GM12878 (cell line): ENCODE results near the gene SPI1. TPM values are rescaled to one million over a fixed set of nuclear protein-coding genes. Genes with fewer than 3 reads are reported as not detected.

Source experiments
- ATAC-seq: fragments of 200-7000 bp; cut with Tn5 transposase; 3 replicates; pipeline ENCODE4 v1.9.1; 2020; ENCODE audit warnings: mild to moderate bottlenecking, moderate library complexity
- BruUV-seq: library from RNA; stranded (reverse); fragments of 400-500 nt; replicated peaks from 2 replicates; lab custom pipeline; 2021; lab: Mats Ljungman, UMichigan
- CTCF ChIA-PET: fragments of 300-600 bp; sonication (Branson Sonifier 250); formaldehyde crosslinking; extraction: SDS; loops from one replicate; lab custom pipeline; 2021; ENCODE audit warnings: inconsistent platforms; lab: Yijun Ruan, JAX
- POLR2A ChIA-PET: fragments of 350-600 bp; formaldehyde crosslinking; extraction: SDS; loops from one replicate; lab custom pipeline; 2021; ENCODE audit warnings: inconsistent platforms; lab: Charles Lee
- RAD21 ChIA-PET: fragments of 300-600 bp; sonication (Branson Sonifier 250); formaldehyde crosslinking; loops from one replicate; lab custom pipeline; 2023; ENCODE audit warnings: antibody characterized with exemption; ENCODE audit not compliant: unreplicated experiment; lab: Charles Lee
- SMC1A ChIA-PET: fragments of 300-600 bp; sonication (Branson Sonifier 250); formaldehyde crosslinking; loops from one replicate; lab custom pipeline; 2023; ENCODE audit not compliant: unreplicated experiment, uncharacterized antibody; lab: Charles Lee
- DNase-seq: peaks from one replicate; pipeline ENCODE4 v3.0.0-alpha.2; 2011; ENCODE audit warnings: low read depth, low spot score
- FAIRE-seq: peaks from 3 replicates; lab custom pipeline; 2011; peaks lifted over from hg19 to GRCh38; lab: Jason Lieb, UNC
- H2AFZ ChIP-seq: 2 replicates; pipeline ENCODE4 v1.6.0; 2011; ENCODE audit warnings: low read depth, low read length, control low read depth; ENCODE audit not compliant: control insufficient read depth
- H3K27ac ChIP-seq: 2 replicates; pipeline ENCODE4 v1.5.1; 2011; ENCODE audit warnings: control low read depth; ENCODE audit not compliant: control insufficient read depth, insufficient read depth
- H3K27me3 ChIP-seq, 2 experiments: replicated peaks in 1 of 2; 2 replicates each; pipeline versions ENCODE4 v1.6.0 to v1.6.1; 2011; ENCODE audit warnings: low read length in 1 of 2; ENCODE audit not compliant: control insufficient read depth in 2 of 2, insufficient read depth in 2 of 2
- H3K36me3 ChIP-seq, 2 experiments: 2 replicates each; pipeline ENCODE4 v1.5.1; 2011; ENCODE audit warnings: low read length in 1 of 2; ENCODE audit not compliant: control insufficient read depth in 2 of 2, insufficient read depth in 2 of 2
- H3K4me1 ChIP-seq: 2 replicates; pipeline ENCODE4 v1.6.1; 2011; ENCODE audit warnings: mild to moderate bottlenecking, low read length, moderate library complexity, mixed read lengths; ENCODE audit not compliant: control insufficient read depth, insufficient read depth
- H3K4me2 ChIP-seq: 2 replicates; pipeline ENCODE4 v1.6.0; 2011; ENCODE audit warnings: control low read depth; ENCODE audit not compliant: control insufficient read depth, insufficient read depth
- H3K4me3 ChIP-seq: fragments of 200-600 bp; sonication (generic); 2 replicates; pipeline ENCODE4 v1.5.1; 2016
- H3K79me2 ChIP-seq: 2 replicates; pipeline ENCODE4 v1.6.0; 2011; ENCODE audit warnings: low read length; ENCODE audit not compliant: control insufficient read depth, insufficient read depth
- H3K9ac ChIP-seq: 2 replicates; pipeline ENCODE4 v1.8.0; 2011; ENCODE audit warnings: low read length, control low read depth, mixed read lengths; ENCODE audit not compliant: control insufficient read depth, insufficient read depth
- H3K9me3 ChIP-seq: replicated peaks from 3 replicates; pipeline ENCODE4 v1.5.1; 2011; ENCODE audit warnings: mild to moderate bottlenecking, low read length; ENCODE audit not compliant: control insufficient read depth, insufficient read depth
- H4K20me1 ChIP-seq: 2 replicates; pipeline ENCODE4 v1.6.0; 2011; ENCODE audit not compliant: control insufficient read depth, insufficient read depth
- CEBPZ ChIP-seq: fragments of 150-350 bp; IDR thresholded peaks from 2 replicates; pipeline ENCODE4 v1.6.1; 2016; ENCODE audit warnings: low read depth, low read length
- CHD1 ChIP-seq: IDR thresholded peaks from 2 replicates; pipeline ENCODE4 v1.6.1; 2012; ENCODE audit warnings: low read depth, low read length, improper control_type of control experiment
- CHD2 ChIP-seq: IDR thresholded peaks from 2 replicates; pipeline ENCODE4 v1.6.1; 2011; ENCODE audit warnings: low read depth, low read length, improper control_type of control experiment, borderline replicate concordance
- CHD4 ChIP-seq: fragments of 200-600 bp; sonication (generic); IDR thresholded peaks from 2 replicates; pipeline ENCODE4 v1.6.1; 2016; ENCODE audit warnings: mild to moderate bottlenecking
- E2F4 ChIP-seq: IDR thresholded peaks from 2 replicates; pipeline ENCODE4 v1.6.1; 2012; ENCODE audit warnings: low read depth, low read length, improper control_type of control experiment
- EGR1 ChIP-seq, 2 experiments: IDR thresholded peaks; 1 replicate in 1 of 2; 2 replicates in 1 of 2; pipeline ENCODE4 v1.6.1; 2011 to 2012; ENCODE audit warnings: low read depth in 2 of 2, low read length in 2 of 2, borderline replicate concordance in 1 of 2, mild to moderate bottlenecking in 1 of 2, moderate library complexity in 1 of 2
- ESRRA ChIP-seq: IDR thresholded peaks from 2 replicates; pipeline ENCODE4 v1.6.1; 2012; ENCODE audit warnings: mild to moderate bottlenecking, low read length, improper control_type of control experiment
- FOXM1 ChIP-seq: IDR thresholded peaks from 2 replicates; pipeline ENCODE4 v1.6.1; 2012; ENCODE audit warnings: low read depth, mild to moderate bottlenecking, inconsistent platforms, low read length, moderate library complexity
- MYB ChIP-seq: fragments of 150-350 bp; IDR thresholded peaks from 2 replicates; pipeline ENCODE4 v1.6.1; 2014; ENCODE audit warnings: mild to moderate bottlenecking, low read depth, low read length, borderline replicate concordance
- PAX8 ChIP-seq: fragments of 450-650 bp; IDR thresholded peaks from 2 replicates; pipeline ENCODE4 v1.6.1; 2017; ENCODE audit warnings: mild to moderate bottlenecking, moderate library complexity
- POLR2AphosphoS5 ChIP-seq: IDR thresholded peaks from 2 replicates; pipeline ENCODE4 v1.6.1; 2011; ENCODE audit warnings: mild to moderate bottlenecking, low read length, inconsistent platforms
- RELB ChIP-seq: fragments of 450-650 bp; IDR thresholded peaks from 2 replicates; pipeline ENCODE4 v1.6.1; 2017; ENCODE audit warnings: low read depth, mild to moderate bottlenecking, moderate library complexity
- SMC3 ChIP-seq: IDR thresholded peaks from 2 replicates; pipeline ENCODE4 v1.6.1; 2011; ENCODE audit warnings: low read length, improper control_type of control experiment, borderline replicate concordance
- SPI1 ChIP-seq: IDR thresholded peaks from 2 replicates; pipeline ENCODE4 v1.6.1; 2011; ENCODE audit warnings: low read depth, mild to moderate bottlenecking, low read length, moderate library complexity, borderline replicate concordance; ENCODE audit not compliant: insufficient read depth
- SREBF2 ChIP-seq: IDR thresholded peaks from 2 replicates; pipeline ENCODE4 v1.6.1; 2012; ENCODE audit warnings: mild to moderate bottlenecking, low read length
- YBX1 ChIP-seq: fragments of 450-650 bp; IDR thresholded peaks from 2 replicates; pipeline ENCODE4 v1.6.1; 2016; ENCODE audit warnings: antibody characterized with exemption
- ZNF217 ChIP-seq: fragments of 450-650 bp; IDR thresholded peaks from 2 replicates; pipeline ENCODE4 v1.6.1; 2017; ENCODE audit warnings: antibody characterized with exemption, mild to moderate bottlenecking
- WGBS: methylation state at CpG from one replicate; pipeline ENCODE4 v1.1.6; 2016; ENCODE audit warnings: low lambda C conversion rate; ENCODE audit not compliant: insufficient replicate concordance, insufficient coverage; ENCODE audit errors: missing lambda C conversion rate; 5-methylcytosine and 5-hydroxymethylcytosine counted together
- in situ Hi-C: fragments of 300-500 bp; cut with MboI; formaldehyde crosslinking; loops from 9 replicates; pipeline ENCODE4 v1.14.3; 2018; ENCODE audit warnings: mixed read lengths
- intact Hi-C: fragments of 100-400 bp; cut with micrococcal nuclease; formaldehyde crosslinking; loops from one replicate; pipeline ENCODE4 v1.14.2; 2022; ENCODE audit not compliant: unreplicated experiment
- polyA plus RNA-seq, 11 experiments: library from polyadenylated mRNA; depleted of rRNA in 4 of 11; unstranded in 6 of 11; stranded (reverse) in 5 of 11; fragments of >200 nt; fragmentation: Nextera tagmentation in 4 of 11; fragmentation: Illumina TruSeq in 1 of 11; extraction: Ambion mirVana in 4 of 11; extraction: Trizol in 1 of 11; gene quantifications; 1 replicate in 1 of 11; 2 replicates in 10 of 11; pipeline versions ENCODE4 v1.2.1 to v1.2.3, GENCODE V29; 2011 to 2016; ENCODE audit warnings: inconsistent platforms in 2 of 11, missing spikeins in 2 of 11, low read depth in 1 of 11
- total RNA-seq, 4 experiments: library from RNA; depleted of rRNA in 3 of 4; stranded (reverse); fragments of >200 nt in 3 of 4; fragmentation: Illumina TruSeq in 1 of 4; extraction: Trizol in 1 of 4; gene quantifications; 2 replicates each; pipeline versions ENCODE4 v1.2.1 to v1.2.3, GENCODE V29; 2013 to 2021
- TF ChIP-seq, protein P1 (sequence below): fragments of 450-650 bp; IDR thresholded peaks from 2 replicates; pipeline ENCODE4 v1.6.1; 2014; ENCODE audit warnings: mild to moderate bottlenecking

SPI1 gene
- total and polyA plus RNA-seq, 10 of the 15 experiments (the other 5 are each of a cell fraction or from before 2014, with no cell fraction given), result 0.05 to 31.1 (median 9.7) TPM

DNA sequence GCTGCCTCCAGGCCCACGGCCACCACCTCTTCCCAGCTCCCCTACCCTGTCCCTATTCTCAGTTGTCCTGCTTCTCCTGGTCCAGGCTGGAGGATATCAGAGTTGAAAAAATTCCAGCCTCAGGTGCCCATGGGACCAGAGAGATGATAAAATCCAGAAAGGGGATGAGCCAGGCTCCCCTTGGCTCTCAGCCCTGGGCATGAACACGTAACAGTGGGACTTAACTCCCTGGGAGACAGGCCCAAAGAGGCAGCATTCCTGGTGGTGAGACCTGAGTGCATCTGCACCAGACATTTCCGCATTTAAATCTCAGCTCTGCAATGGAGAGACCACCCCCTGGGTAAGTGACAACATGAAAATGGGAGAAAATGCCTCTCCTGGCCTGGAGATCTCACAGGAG lies 19.7 kb upstream of the SPI1 start (continued):
- no peak for TF ChIP-seq CHD2
- no peak for TF ChIP-seq FOXM1
- no peak for TF ChIP-seq CHD4
- TF ChIP-seq SREBF2, result no peak
- TF ChIP-seq, protein P1, sequence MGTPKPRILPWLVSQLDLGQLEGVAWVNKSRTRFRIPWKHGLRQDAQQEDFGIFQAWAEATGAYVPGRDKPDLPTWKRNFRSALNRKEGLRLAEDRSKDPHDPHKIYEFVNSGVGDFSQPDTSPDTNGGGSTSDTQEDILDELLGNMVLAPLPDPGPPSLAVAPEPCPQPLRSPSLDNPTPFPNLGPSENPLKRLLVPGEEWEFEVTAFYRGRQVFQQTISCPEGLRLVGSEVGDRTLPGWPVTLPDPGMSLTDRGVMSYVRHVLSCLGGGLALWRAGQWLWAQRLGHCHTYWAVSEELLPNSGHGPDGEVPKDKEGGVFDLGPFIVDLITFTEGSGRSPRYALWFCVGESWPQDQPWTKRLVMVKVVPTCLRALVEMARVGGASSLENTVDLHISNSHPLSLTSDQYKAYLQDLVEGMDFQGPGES, result no peak
- no peak for TF ChIP-seq YBX1

- DNase-seq, result no peak
- Histone ChIP-seq H3K27ac (no peak overlapping the region), H3K79me2 (no peaks in the 10 kb centered on the region; the same call in 1 of the 2 replicates), H3K36me3 (no peaks in the 10 kb centered on the region; a peak in 1 of 4 replicates), H4K20me1 (no peaks in the 10 kb centered on the region), H2AFZ (no peak overlapping the region), H3K9ac (no peak overlapping the region), H3K9me3 (no peaks in the 10 kb centered on the region), H3K4me1 (peaks cover 55% of the 10 kb centered on the region), H3K27me3 (no peaks in the 10 kb centered on the region), H3K4me3 (no peak overlapping the region), H3K4me2 (no peak overlapping the region)
- intact Hi-C loops, result no loop called here
- BruUV-seq, result no TSS peak
- FAIRE-seq, result no peak
- WGBS, result 100% methylated on average over 3 of the region's 3 CpGs
- in situ Hi-C loops, result no loop called here
- RAD21 ChIA-PET, result no interaction called here
- ATAC-seq, result no peak
- SMC1A ChIA-PET, result interaction anchor here (1.1 to 1.5 kb wide), 2 partner anchors 22 to 358 kb away, joined by 3 to 6 read pairs; no protein-coding TSS in a partner anchor
- CTCF ChIA-PET, result interaction anchor here (8.1 kb wide), 1 partner anchor 23 kb away, joined by 73 read pairs; no protein-coding TSS in a partner anchor
- POLR2A ChIA-PET, result interaction anchor here (0.7 to 6.8 kb wide), 2 partner anchors 18 to 213 kb away, joined by 4 to 57 read pairs; partner anchors contain the start of gene SPI1
- TF ChIP-seq SMC3 (no peak), ESRRA (no peak), EGR1 (IDR thresholded peaks at IDR 0.05; ENCODE audit: borderline replicate concordance in 1 of 2, low read depth in 2 of 2, low read length in 2 of 2) (no peak), MYB (no peak), ZNF217 (no peak), PAX8 (no peak), POLR2AphosphoS5 (no peak), CHD1 (no peak), CEBPZ (no peak), RELB (no peak), SPI1 (no peak), E2F4 (no peak)
These were observed 17.6 kb upstream of the SPI1 start for GRCh38 chr11:47396049-47396320.
